ENCODE data around the gene ULBP3.
"Not testable (repeated sequence)": the region's sequence is repeated elsewhere in the genome, so short reads cannot be mapped to it uniquely, and the experiment has no call there.

The ULBP3 gene

GRCh38 chr6:150076196-150076893 is 7.4 kb upstream of the ULBP3 start:
- DNase-seq = no peak
- Histone ChIP-seq H3K9me3 (no peaks in the 10 kb centered on the region), H3K36me3 (no peaks in the 10 kb centered on the region), H3K4me1 (peaks cover 0 to 6% (median 0%) of the 10 kb centered on the region in 4 donors), H3K27ac (no peak overlapping the region), H3K27me3 (peaks cover 0 to 11% of the 10 kb centered on the region in 2 donors), H3K4me3 (no peak overlapping the region)
- intact Hi-C loops (cut with DNase I; ENCODE audit: low total_unique reads) = no loop called here
- TF ChIP-seq CTCF (IDR thresholded peaks at IDR 0.05) = no peak

GRCh38 chr6:150075034-150075421 is 6.1 kb upstream of the ULBP3 start:
- H3K4me3 ChIP-seq = no peak overlapping the region
- intact Hi-C loops (cut with DNase I; ENCODE audit: low total_unique reads) = no loop called here
- no peak overlapping the region for H3K27ac ChIP-seq
- no peak for TF ChIP-seq CTCF (IDR thresholded peaks at IDR 0.05)
- H3K9me3 ChIP-seq = no peaks in the 10 kb centered on the region
- H3K27me3 ChIP-seq = peaks cover 0 to 8% of the 10 kb centered on the region in 2 donors
- H3K36me3 ChIP-seq = no peaks in the 10 kb centered on the region
- DNase-seq = no peak
- H3K4me1 ChIP-seq = peaks cover 0 to 10% (median 0%) of the 10 kb centered on the region in 4 donors

DNA sequence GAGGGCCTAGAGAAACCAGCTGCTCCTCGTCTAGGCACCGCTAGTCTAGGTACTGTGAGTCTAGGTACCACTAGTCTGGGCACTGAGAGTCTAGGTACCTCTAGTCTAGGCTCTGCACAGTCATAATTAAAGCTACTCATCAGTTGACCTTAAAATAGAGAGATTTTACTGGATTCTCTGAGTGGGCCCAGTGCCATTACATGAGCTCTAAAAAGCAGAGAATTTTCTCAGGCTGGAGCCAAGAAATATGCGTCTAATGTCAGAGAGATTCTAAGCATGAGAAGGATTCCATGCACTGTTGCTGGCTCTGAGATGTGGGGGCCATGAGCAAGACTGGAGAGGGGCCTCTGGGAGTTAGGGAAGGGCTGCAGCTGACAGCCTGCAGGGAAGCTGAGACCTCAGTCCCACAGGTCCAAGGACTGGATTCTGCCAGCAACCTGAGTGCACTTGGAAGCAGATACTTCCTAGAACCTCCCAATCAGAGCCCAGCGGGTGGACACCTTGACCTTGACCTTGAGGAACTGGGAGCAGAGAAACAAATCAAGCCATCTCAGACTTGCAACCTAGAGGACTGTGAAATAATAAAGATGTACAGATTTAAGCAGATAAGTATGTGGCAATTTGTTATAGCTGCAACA is 5.6 kb upstream of the ULBP3 start:
- intact Hi-C loops (cut with DNase I; ENCODE audit: low total_unique reads) = loop anchor here (5.0 kb wide), 1 partner anchor 323 kb away; no protein-coding TSS in a partner anchor
- H3K4me1 ChIP-seq = peaks cover 0 to 10% (median 0%) of the 10 kb centered on the region in 4 donors
- peak in 1 of 2 donors; percentile 25 for DNase-seq
- not testable (repeated sequence) for H3K4me3 ChIP-seq, H3K36me3 ChIP-seq, H3K27ac ChIP-seq, H3K9me3 ChIP-seq, H3K27me3 ChIP-seq

DNA sequence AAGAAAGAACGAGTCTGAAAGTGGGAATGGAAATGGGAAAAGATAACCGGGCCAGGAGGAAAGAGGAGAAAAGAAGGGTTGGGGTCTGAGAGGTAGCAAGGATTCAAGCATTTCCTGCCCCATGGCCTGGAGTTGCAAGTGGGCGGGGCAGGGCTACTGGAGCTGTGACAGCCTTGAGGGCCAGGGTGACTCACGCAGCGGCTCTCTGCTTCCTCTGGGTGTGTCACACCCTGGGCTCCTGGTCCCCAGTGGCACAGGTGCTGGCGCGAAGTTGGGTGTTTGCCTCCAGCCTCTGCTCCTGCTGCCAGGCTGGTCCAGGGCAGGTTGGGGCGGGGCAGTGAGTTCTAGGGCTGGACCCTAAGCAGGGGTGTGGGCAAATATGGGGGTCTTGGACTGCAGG is 3.3 kb upstream of the ULBP3 start:
- H3K27ac ChIP-seq = no peak overlapping the region
- intact Hi-C loops (cut with DNase I; ENCODE audit: low total_unique reads) = loop anchor here (5.0 kb wide), 1 partner anchor 325 kb away; no protein-coding TSS in a partner anchor

DNA sequence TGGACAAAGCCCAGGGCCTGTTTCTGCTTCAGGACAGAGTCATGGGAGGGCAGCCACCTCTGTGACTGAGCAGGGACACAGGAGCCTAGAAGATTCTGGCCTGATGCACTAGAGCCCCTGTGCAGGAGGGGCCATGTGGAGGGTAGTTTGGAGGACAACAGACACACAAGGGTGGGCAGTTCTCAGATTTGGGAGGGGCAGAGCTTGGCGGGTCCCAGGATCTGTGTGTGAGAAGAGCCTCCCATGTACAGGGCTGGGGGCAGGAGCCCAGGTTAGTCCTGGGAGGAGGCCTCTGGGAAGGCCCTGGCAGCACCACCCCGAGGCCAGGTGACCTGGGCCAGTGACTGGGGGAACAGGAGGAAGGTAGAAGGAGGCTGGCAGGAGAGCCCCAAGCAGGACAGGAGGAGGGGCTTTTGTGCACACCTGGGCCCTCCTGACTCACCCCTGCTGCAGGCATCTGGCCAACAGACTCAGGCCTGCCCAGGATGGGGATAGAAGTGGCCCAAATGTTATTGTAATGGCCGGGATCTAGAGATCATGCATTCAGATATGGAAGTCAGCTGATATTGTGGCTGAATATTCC is 1.4 kb upstream of the ULBP3 start:
- Histone ChIP-seq H3K4me1 (peaks cover 0 to 18% (median 9%) of the 10 kb centered on the region in 4 donors), H3K36me3 (no peaks in the 10 kb centered on the region), H3K9me3 (no peaks in the 10 kb centered on the region), H3K27ac (no peak overlapping the region), H3K4me3 (no peak overlapping the region), H3K27me3 (peaks cover 0 to 5% of the 10 kb centered on the region in 2 donors)
- intact Hi-C loops (cut with DNase I; ENCODE audit: low total_unique reads) = loop anchor here (5.0 kb wide), 1 partner anchor 327 kb away; no protein-coding TSS in a partner anchor
- DNase-seq = peak in 1 of 2 donors; percentile 52
- no peak for TF ChIP-seq CTCF (IDR thresholded peaks at IDR 0.05)

More for the DNA sequence above, 3.3 kb upstream of the ULBP3 start:
- no peaks in the 10 kb centered on the region for H3K9me3 ChIP-seq
- DNase-seq = peak; percentile 40 to 65
- H3K36me3 ChIP-seq = no peaks in the 10 kb centered on the region
- peaks cover 0 to 5% of the 10 kb centered on the region in 2 donors for H3K27me3 ChIP-seq
- no peak overlapping the region for H3K4me3 ChIP-seq
- peaks cover 0 to 18% (median 9%) of the 10 kb centered on the region in 4 donors for H3K4me1 ChIP-seq
- no peak for TF ChIP-seq CTCF (IDR thresholded peaks at IDR 0.05)

DNA sequence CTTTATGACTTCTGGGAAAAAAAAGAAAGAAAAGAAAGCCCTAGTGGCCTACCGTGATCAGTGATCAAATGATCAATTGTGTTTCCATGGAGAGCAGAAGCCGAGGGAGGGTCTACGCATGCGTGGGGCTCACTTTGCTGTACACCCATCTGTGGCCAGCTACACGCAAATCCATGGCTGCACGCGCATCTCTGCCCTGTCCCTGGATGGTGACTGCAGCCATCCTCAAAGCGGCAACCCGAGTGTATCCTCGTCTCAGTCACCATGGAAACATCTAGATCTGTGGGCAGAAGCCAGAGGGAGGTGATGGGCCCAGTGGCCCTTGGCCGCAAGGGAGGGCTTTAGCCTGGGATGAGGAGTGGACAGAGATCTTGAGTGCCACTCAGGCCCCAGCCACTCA is 785 bp upstream of the ULBP3 start:
- Histone ChIP-seq H3K4me1 (peaks cover 0 to 18% (median 9%) of the 10 kb centered on the region in 4 donors), H3K36me3 (no peaks in the 10 kb centered on the region), H3K27ac (peak overlapping the region in 1 of 2 donors; percentile 73), H3K9me3 (no peaks in the 10 kb centered on the region), H3K4me3 (peak overlapping the region; percentile 75 to 86), H3K27me3 (peaks cover 0 to 5% of the 10 kb centered on the region in 2 donors)
- DNase-seq = peak in 1 of 2 donors; percentile 55
- TF ChIP-seq CTCF (IDR thresholded peaks at IDR 0.05) = no peak
- intact Hi-C loops (cut with DNase I; ENCODE audit: low total_unique reads) = loop anchor here (5.0 kb wide), 1 partner anchor 328 kb away; no protein-coding TSS in a partner anchor
